ENCODE results near the gene SEC23B. TPM values are rescaled to one million over a fixed set of nuclear protein-coding genes. Genes with fewer than 3 reads are reported as not detected.

The SEC23B gene
- polyA plus RNA-seq (2013, experiment 1 of 2), result 38.6 TPM
- 39.5 TPM for polyA plus RNA-seq (2013, experiment 2 of 2)

- Histone ChIP-seq H3K4me3 (ENCODE audit: low read length) (peak within 1 kb of the TSS; percentile 98), H3K27ac (ENCODE audit: low read depth, low read length) (peak within 1 kb of the TSS; percentile 84), H2BK120ac (ENCODE audit: low read depth, low read length) (no peak within 1 kb of the TSS), H3K79me1 (ENCODE audit: low read length) (peaks cover 8% of the 10 kb centered on the region), H3K27me3 (ENCODE audit: insufficient read depth, low read length, poor library complexity) (no peaks in the 10 kb centered on the region), H3K18ac (ENCODE audit: low read length) (no peak within 1 kb of the TSS), H3K4ac (ENCODE audit: low read depth, low read length) (peak within 1 kb of the TSS; percentile 59), H3K4me2 (ENCODE audit: low read length) (peak within 1 kb of the TSS; percentile 99), H2BK5ac (ENCODE audit: low read length) (peak within 1 kb of the TSS; percentile 80), H2BK15ac (replicated peaks; ENCODE audit: low read depth) (no peak within 1 kb of the TSS), H2AK5ac (ENCODE audit: low read length) (no peak within 1 kb of the TSS), H4K5ac (ENCODE audit: low read length) (no peak within 1 kb of the TSS), H3K23ac (ENCODE audit: low read length) (no peak within 1 kb of the TSS), H3K36me3 (ENCODE audit: control insufficient read depth, insufficient read depth, low read length) (peaks cover 2% of the 10 kb centered on the region), H3K4me1 (ENCODE audit: control insufficient read depth, low read depth, low read length) (peaks cover 3% of the 10 kb centered on the region), H3K9ac (ENCODE audit: low read length) (peak within 1 kb of the TSS; percentile 98), H3K56ac (ENCODE audit: low read length) (peak within 1 kb of the TSS; percentile 97), H4K8ac (ENCODE audit: low read depth, low read length) (no peak within 1 kb of the TSS), H3K79me2 (ENCODE audit: control insufficient read depth, insufficient read depth, low read length) (peaks cover 9% of the 10 kb centered on the region)
- DNase-seq, result peak; percentile 99
- WGBS (ENCODE audit: extremely low coverage, insufficient coverage, low lambda C conversion rate), result no CpG with 5 or more reads among the region's 69 CpGs
Observed at GRCh38 chr20:18507218-18508191, at the start of gene SEC23B. Gene SEC23B (plus strand): TSS chr20:18507940. CDS start chr20:18510836, 2,896 bp downstream.

- Histone ChIP-seq H3K4me1 (ENCODE audit: control insufficient read depth, low read depth, low read length) (no peaks in the 10 kb centered on the region), H3K4me2 (ENCODE audit: low read length) (no peak overlapping the region), H3K27me3 (ENCODE audit: insufficient read depth, low read length, poor library complexity) (no peaks in the 10 kb centered on the region), H3K4ac (ENCODE audit: low read depth, low read length) (no peak overlapping the region), H4K8ac (ENCODE audit: low read depth, low read length) (no peak overlapping the region), H2BK120ac (ENCODE audit: low read depth, low read length) (no peak overlapping the region), H3K27ac (ENCODE audit: low read depth, low read length) (no peak overlapping the region), H3K79me2 (ENCODE audit: control insufficient read depth, insufficient read depth, low read length) (peaks cover 12% of the 10 kb centered on the region), H4K5ac (ENCODE audit: low read length) (no peak overlapping the region), H3K4me3 (ENCODE audit: low read length) (no peak overlapping the region), H3K56ac (ENCODE audit: low read length) (no peak overlapping the region), H3K79me1 (ENCODE audit: low read length) (peaks cover 6% of the 10 kb centered on the region), H2BK15ac (replicated peaks; ENCODE audit: low read depth) (no peak overlapping the region), H3K18ac (ENCODE audit: low read length) (no peak overlapping the region), H2BK5ac (ENCODE audit: low read length) (no peak overlapping the region), H2AK5ac (ENCODE audit: low read length) (no peak overlapping the region), H3K23ac (ENCODE audit: low read length) (no peak overlapping the region), H3K36me3 (ENCODE audit: control insufficient read depth, insufficient read depth, low read length) (no peaks in the 10 kb centered on the region), H3K9ac (ENCODE audit: low read length) (no peak overlapping the region)
- no CpG with 5 or more reads among the region's 6 CpGs for WGBS (ENCODE audit: extremely low coverage, insufficient coverage, low lambda C conversion rate)
- no peak for DNase-seq
Observed at GRCh38 chr20:18465536-18466200, 42.1 kb upstream of the SEC23B start.

GRCh38 chr20:18466574-18466893 is 41.2 kb upstream of the SEC23B start:
- DNase-seq, result no peak
- H3K23ac ChIP-seq (ENCODE audit: low read length), result no peak overlapping the region
- no CpG with 5 or more reads among the region's 15 CpGs for WGBS (ENCODE audit: extremely low coverage, insufficient coverage, low lambda C conversion rate)
- H3K56ac ChIP-seq (ENCODE audit: low read length), result peak overlapping the region; percentile 76
- H2BK120ac ChIP-seq (ENCODE audit: low read depth, low read length), result no peak overlapping the region
- no peak overlapping the region for H2BK5ac ChIP-seq (ENCODE audit: low read length)
- no peak overlapping the region for H3K18ac ChIP-seq (ENCODE audit: low read length)
- peaks cover 6% of the 10 kb centered on the region for H3K79me1 ChIP-seq (ENCODE audit: low read length)
- no peak overlapping the region for H4K5ac ChIP-seq (ENCODE audit: low read length)
- no peak overlapping the region for H3K27ac ChIP-seq (ENCODE audit: low read depth, low read length)
- peak overlapping the region; percentile 51 for H3K4me2 ChIP-seq (ENCODE audit: low read length)
- peak overlapping the region; percentile 83 for H3K4me3 ChIP-seq (ENCODE audit: low read length)
- H4K8ac ChIP-seq (ENCODE audit: low read depth, low read length), result no peak overlapping the region
- no peak overlapping the region for H2AK5ac ChIP-seq (ENCODE audit: low read length)
- H3K4ac ChIP-seq (ENCODE audit: low read depth, low read length), result no peak overlapping the region
- H3K36me3 ChIP-seq (ENCODE audit: control insufficient read depth, insufficient read depth, low read length), result no peaks in the 10 kb centered on the region
- H3K27me3 ChIP-seq (ENCODE audit: insufficient read depth, low read length, poor library complexity), result no peaks in the 10 kb centered on the region
- no peaks in the 10 kb centered on the region for H3K4me1 ChIP-seq (ENCODE audit: control insufficient read depth, low read depth, low read length)
- no peak overlapping the region for H2BK15ac ChIP-seq (replicated peaks; ENCODE audit: low read depth)
- H3K79me2 ChIP-seq (ENCODE audit: control insufficient read depth, insufficient read depth, low read length), result peaks cover 12% of the 10 kb centered on the region
- peak overlapping the region; percentile 52 for H3K9ac ChIP-seq (ENCODE audit: low read length)

- H3K27ac ChIP-seq (ENCODE audit: low read depth, low read length), result no peak within 1 kb of the TSS
- peak within 1 kb of the TSS; percentile 30 for H2AK5ac ChIP-seq (ENCODE audit: low read length)
- no peaks in the 10 kb centered on the region for H3K36me3 ChIP-seq (ENCODE audit: control insufficient read depth, insufficient read depth, low read length)
- H3K56ac ChIP-seq (ENCODE audit: low read length), result peak within 1 kb of the TSS; percentile 98
- H3K27me3 ChIP-seq (ENCODE audit: insufficient read depth, low read length, poor library complexity), result no peaks in the 10 kb centered on the region
- peak within 1 kb of the TSS; percentile 98 for H3K4me2 ChIP-seq (ENCODE audit: low read length)
- no peak within 1 kb of the TSS for H3K18ac ChIP-seq (ENCODE audit: low read length)
- no peaks in the 10 kb centered on the region for H3K4me1 ChIP-seq (ENCODE audit: control insufficient read depth, low read depth, low read length)
- peaks cover 6% of the 10 kb centered on the region for H3K79me1 ChIP-seq (ENCODE audit: low read length)
- no peak within 1 kb of the TSS for H2BK120ac ChIP-seq (ENCODE audit: low read depth, low read length)
- peaks cover 12% of the 10 kb centered on the region for H3K79me2 ChIP-seq (ENCODE audit: control insufficient read depth, insufficient read depth, low read length)
- peak within 1 kb of the TSS; percentile 58 for H4K8ac ChIP-seq (ENCODE audit: low read depth, low read length)
- no peak within 1 kb of the TSS for H2BK5ac ChIP-seq (ENCODE audit: low read length)
- H3K9ac ChIP-seq (ENCODE audit: low read length), result peak within 1 kb of the TSS; percentile 97
- no peak within 1 kb of the TSS for H4K5ac ChIP-seq (ENCODE audit: low read length)
- no peak within 1 kb of the TSS for H2BK15ac ChIP-seq (replicated peaks; ENCODE audit: low read depth)
- peak; percentile 99 for DNase-seq
- H3K4ac ChIP-seq (ENCODE audit: low read depth, low read length), result no peak within 1 kb of the TSS
- H3K4me3 ChIP-seq (ENCODE audit: low read length), result peak within 1 kb of the TSS; percentile 99
- no CpG with 5 or more reads among the region's 57 CpGs for WGBS (ENCODE audit: extremely low coverage, insufficient coverage, low lambda C conversion rate)
- H3K23ac ChIP-seq (ENCODE audit: low read length), result no peak within 1 kb of the TSS
Observed at GRCh38 chr20:18466894-18467730, 40.6 kb upstream of the SEC23B start, which contains the start of the genes DZANK1 and POLR3F. Gene DZANK1 (minus strand): TSS chr20:18467030. CDS start chr20:18465358, 1,672 bp downstream. Gene POLR3F (plus strand): TSS chr20:18467390. CDS start chr20:18467507, 117 bp downstream.

- H4K5ac ChIP-seq (ENCODE audit: low read length), result no peak overlapping the region
- no CpG with 5 or more reads among the region's 1 CpG for WGBS (ENCODE audit: extremely low coverage, insufficient coverage, low lambda C conversion rate)
Observed at GRCh38 chr20:18477218-18477617, 30.5 kb upstream of the SEC23B start.

More at GRCh38 chr20:18477218-18477617, 30.5 kb upstream of the SEC23B start:
- H3K4ac ChIP-seq (ENCODE audit: low read depth, low read length), result no peak overlapping the region
- no peak overlapping the region for H3K23ac ChIP-seq (ENCODE audit: low read length)
- H3K4me2 ChIP-seq (ENCODE audit: low read length), result no peak overlapping the region
- no peak overlapping the region for H4K8ac ChIP-seq (ENCODE audit: low read depth, low read length)
- H2BK5ac ChIP-seq (ENCODE audit: low read length), result no peak overlapping the region
- H2AK5ac ChIP-seq (ENCODE audit: low read length), result no peak overlapping the region
- no peak overlapping the region for H2BK120ac ChIP-seq (ENCODE audit: low read depth, low read length)
- no peak overlapping the region for H3K4me3 ChIP-seq (ENCODE audit: low read length)
- no peak overlapping the region for H3K27ac ChIP-seq (ENCODE audit: low read depth, low read length)
- H3K79me1 ChIP-seq (ENCODE audit: low read length), result no peaks in the 10 kb centered on the region
- no peak overlapping the region for H3K18ac ChIP-seq (ENCODE audit: low read length)
- no peak overlapping the region for H2BK15ac ChIP-seq (replicated peaks; ENCODE audit: low read depth)
- H3K36me3 ChIP-seq (ENCODE audit: control insufficient read depth, insufficient read depth, low read length), result peaks cover 4% of the 10 kb centered on the region
- no peak overlapping the region for H3K56ac ChIP-seq (ENCODE audit: low read length)
- H3K4me1 ChIP-seq (ENCODE audit: control insufficient read depth, low read depth, low read length), result no peaks in the 10 kb centered on the region
- DNase-seq, result no peak
- no peaks in the 10 kb centered on the region for H3K79me2 ChIP-seq (ENCODE audit: control insufficient read depth, insufficient read depth, low read length)
- no peak overlapping the region for H3K9ac ChIP-seq (ENCODE audit: low read length)
- no peaks in the 10 kb centered on the region for H3K27me3 ChIP-seq (ENCODE audit: insufficient read depth, low read length, poor library complexity)
